ENCODE data around the gene KRT37.
"Not testable (repeated sequence)": the region's sequence is repeated elsewhere in the genome, so short reads cannot be mapped to it uniquely, and the experiment has no call there.

The KRT37 gene

GRCh38 chr17:41403404-41404023, 20.9 kb downstream of the KRT37 start:
- DNase-seq = no peak

GRCh38 chr17:41402161-41402560, 22.2 kb downstream of the KRT37 start:
- no peak for DNase-seq

DNA sequence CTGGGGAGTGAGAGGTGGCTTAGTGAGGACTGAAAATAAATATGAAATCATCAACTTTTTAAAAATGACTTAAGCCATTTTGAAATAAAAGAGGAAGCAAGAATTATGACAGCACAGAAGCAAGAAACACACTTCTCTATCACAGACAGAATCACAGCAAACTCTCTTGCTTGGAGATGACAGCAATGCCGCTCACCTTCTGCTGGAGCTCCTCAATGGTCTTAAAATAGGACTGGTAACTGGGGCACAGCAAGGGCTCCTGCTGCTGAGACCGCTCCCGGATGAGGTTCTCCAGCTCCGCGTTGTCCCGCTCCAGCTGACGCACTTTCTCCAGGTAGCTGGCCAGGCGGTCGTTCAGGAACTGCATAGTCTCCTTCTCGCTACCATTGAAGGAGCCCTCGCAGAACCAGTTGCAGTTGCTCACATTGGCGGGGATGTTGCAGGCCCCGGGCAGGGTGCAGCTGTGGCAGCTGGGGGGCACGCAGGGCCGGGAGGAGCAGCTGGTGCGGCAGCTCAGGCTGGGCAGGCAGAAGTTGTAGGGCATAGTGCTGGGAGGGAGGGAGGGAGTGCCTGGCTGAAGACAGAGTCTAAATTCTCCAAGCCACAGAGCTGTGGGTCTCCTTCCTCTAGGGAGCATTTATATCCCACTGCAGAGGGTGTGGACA, 27.3 kb downstream of the KRT37 start, which contains the start of gene KRT31:
KRT31 (minus strand) TSS at position 613 of the 665 bp plus-strand sequence; CDS start at position 544, 69 bp downstream.
- DNase-seq = no peak

GRCh38 chr17:41396340-41396739, 28.0 kb downstream of the KRT37 start:
- DNase-seq = no peak

DNA sequence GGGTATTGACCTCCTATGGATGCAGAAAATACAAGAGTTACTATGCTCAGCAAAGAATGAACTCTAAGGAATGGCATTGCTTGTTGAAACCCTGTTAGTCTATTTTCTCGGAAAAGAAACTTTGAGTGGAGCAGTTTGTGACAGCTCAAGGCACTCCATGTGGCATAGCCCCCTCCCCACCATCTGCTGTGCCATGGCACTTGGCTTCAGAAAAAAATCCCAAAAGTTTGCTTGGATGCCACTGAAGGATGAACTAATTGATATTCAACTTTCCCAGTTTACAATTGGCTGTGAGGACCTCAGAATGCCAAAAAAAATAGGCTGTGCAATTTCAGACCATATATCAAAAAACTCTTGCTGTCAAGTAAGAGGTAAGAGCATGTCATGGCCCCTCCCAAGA, 28.8 kb downstream of the KRT37 start:
- no peak for DNase-seq

DNA sequence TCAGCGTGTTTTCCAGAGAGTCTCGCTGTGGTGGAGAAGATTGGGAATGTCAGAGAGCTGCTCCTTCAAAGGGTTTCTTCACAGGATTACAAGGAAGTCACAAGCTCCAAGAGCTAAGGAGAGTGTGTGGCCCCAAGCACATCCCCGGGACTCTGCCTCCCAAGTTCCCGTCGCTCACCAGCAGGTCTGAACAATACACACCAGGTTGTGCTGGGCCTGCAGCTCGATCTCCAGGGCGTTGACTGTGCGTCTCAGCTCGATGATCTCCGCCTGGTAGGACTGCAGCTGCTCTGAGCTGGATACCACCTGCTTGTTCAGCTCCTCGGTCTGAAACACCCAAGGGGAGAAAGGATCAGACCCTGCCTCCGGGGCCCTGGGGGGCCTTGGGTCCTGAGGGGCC, 29.3 kb downstream of the KRT37 start:
- DNase-seq = not testable (repeated sequence)

DNA sequence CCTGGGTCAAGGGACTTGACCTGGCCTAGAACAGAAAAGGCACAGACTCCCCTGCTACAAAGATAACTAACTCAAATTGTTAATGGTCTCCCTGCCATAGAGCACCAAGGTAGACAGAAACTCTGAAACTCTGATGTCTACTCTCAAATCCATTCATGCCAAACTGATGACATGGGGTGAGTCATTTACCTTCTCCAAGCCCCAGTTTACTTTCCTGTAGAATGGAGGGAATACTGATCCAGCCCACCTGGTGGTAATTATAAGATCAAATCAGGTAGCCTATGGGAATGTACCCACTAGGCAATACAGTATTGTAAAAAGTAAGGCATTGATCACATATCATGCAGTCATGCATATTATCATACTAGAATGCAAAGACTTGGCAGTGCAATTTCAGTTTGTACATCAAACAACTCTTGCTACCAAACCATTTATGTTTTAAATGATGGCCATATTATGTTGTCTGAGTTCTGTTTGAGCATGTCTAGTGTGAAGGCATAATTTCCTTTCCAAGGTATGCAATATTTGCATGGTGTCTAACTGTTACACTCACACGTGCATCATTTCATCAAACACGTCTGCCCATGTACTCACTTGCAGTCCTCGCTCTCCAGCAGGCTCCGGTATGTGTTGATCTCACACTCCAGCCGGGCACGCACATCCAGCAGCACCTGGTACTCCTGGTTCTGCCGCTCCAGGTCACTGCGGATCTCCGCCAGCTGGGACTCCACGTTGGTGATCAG, 30.0 kb downstream of the KRT37 start:
- no peak for DNase-seq

DNA sequence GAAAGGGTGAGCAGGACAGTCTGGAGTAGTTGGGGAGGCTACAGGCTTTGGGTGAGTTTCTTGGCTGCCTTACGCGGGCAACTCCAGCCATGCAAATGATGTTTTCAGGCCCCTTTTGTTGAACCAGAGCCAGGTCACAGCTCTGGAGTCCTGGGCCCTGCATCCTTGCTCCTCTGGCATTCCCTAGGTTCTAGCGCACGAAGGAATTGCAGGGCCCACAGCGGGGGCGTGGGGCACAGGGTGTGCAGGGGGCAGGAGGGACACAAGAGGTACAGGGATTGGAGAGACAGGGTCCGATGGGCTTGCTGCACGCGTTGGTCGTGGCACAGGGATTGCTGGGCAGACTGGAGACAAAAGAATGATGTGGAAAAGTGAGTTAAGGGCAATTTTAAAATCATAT, 30.6 kb downstream of the KRT37 start:
- DNase-seq = no peak

DNA sequence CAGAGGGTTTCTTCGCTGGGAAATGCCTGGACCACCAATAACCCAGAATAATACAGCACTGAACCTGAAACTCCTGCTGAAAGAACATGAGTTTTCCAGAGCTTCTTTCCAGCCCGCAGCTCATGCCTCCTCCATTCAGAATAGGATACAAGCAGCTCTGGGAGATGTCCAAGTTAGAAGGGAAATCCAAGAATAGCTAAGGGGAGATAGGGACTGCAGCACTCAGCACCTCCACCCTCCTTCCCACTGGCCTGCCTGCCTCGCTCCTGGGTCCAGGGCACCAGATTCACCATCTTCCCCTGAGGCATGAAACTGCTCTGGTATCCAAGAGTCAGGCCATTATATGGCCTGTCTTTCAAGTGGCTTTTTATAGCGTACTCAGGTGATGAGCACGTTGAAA, 31.1 kb downstream of the KRT37 start:
- no peak for DNase-seq

DNA sequence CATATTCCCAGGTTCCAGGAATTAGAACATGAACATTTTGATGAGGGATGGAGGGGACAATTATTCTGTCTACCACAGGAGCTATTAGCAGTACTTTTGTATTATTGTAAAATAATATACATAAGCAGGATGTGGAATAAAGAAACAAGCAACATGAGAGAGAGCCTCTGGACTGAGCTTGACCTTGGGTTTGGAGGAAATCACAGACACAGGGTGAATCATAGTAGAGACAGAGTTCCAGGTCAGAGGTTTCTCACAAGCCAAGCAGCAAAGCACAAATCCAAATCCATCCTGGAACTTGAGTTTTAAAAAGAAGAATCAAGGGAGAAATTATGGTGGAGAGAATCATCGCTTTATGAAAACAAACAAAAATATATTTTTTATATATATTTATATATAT, 32.1 kb downstream of the KRT37 start:
- DNase-seq = no peak

DNA sequence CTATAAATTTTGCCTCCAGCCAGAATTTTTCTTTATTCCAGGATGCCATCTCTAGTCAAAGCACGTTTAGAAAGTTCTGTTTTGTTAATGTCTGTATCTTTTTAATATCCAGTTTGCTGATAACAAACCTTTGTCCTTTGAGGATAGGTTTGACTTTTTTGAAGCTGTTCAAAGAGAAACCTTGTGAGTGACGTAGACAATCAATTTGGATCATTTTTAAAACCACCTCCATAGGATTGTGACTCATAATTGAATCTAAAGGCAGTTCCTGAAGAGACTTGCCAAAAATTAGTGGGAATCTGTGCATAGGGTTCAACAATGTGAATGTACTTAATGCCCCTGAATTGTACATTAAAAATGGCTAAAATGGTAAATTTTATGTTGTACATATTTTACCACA, 32.9 kb downstream of the KRT37 start:
- no peak for DNase-seq

- DNase-seq = no peak
These were observed 33.9 kb downstream of the KRT37 start for GRCh38 chr17:41390411-41390938.

DNA sequence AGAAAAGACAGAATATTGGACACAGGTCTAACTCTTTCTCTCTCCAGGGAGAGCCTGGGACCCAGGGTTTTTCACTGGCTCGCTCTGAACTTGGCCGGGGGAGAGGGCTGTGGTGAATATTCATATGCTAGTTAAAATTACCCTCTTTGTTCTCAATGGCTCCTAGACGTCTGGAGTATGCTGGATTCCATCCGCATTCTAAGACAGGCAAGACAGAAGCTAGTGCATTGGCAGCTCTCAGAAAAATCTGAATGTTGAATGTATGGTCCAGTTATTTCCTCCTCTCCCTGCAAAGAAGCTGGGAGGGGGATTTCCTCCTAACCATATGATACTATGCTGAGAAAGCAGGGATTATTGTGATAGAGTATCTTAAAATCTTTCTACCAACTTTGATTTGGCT, 36.7 kb downstream of the KRT37 start:
- no peak for DNase-seq

DNA sequence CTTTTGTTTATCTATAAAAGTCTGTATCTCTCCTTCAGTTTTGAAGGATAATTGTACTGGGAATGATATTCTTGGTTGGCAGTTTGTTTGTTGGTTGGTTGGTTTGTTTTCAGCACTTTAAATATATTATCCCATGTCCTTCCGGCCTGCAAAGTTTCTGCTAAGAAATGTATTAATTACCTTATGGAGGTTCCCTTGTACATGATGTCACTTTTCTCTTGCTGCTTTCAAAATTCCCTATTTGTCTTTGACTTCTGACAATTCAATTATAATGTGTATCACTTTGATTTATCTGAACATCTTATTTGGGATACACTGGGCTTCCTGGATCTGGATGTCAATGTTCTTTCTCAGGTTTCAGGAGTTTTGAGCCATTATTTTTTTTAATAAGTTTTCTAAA, 38.2 kb downstream of the KRT37 start:
- DNase-seq = no peak

DNA sequence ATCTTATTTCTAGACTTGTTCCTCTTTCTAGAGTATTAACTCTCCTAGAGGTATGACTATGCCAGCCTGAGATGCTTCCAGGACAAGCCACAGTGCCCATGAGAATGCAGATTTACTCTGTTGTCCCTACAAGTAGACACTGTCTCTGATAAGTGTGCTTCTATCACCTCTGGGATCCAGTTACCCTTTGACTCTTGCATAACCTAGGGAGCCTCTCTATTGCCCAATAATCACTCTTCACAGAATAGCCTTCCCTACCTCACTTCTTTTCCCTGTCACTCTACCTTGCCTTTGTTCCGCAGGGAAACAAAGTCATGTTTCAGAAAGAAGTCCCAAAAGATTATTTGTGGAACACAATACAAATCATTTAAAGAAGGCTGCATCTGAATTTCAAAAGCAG, 40.7 kb downstream of the KRT37 start:
- no peak for DNase-seq

- DNase-seq = no peak
These were observed 42.0 kb downstream of the KRT37 start for GRCh38 chr17:41382394-41382793.

GRCh38 chr17:41381943-41382342, 42.4 kb downstream of the KRT37 start, which contains the start of gene KRT34:
TSS of gene KRT34 (minus strand) at chr17:41382306. CDS start at chr17:41382246, 60 bp downstream.
- not testable (repeated sequence) for DNase-seq

- not testable (repeated sequence) for DNase-seq
These were observed 44.3 kb downstream of the KRT37 start for GRCh38 chr17:41380091-41380490.

- no peak for DNase-seq
These were observed 46.8 kb downstream of the KRT37 start for GRCh38 chr17:41377546-41377945.

Data from CD4-positive, alpha-beta T cell treated with Interleukin-17A for 1 hour (primary cell).